Panc1 (cell line): ENCODE measurements around the gene PIEZO1. TPM values are rescaled to one million over a fixed set of nuclear protein-coding genes. Genes with fewer than 3 reads are reported as not detected.
A peak's percentile ranks its signal among the peaks of the same experiment; 100 is the strongest.

Source experiments
- ATAC-seq: fragments of 200-7000 bp; cut with Tn5 transposase; 2 replicates; pipeline ENCODE4 v1.9.1; 2020; ENCODE audit warnings: mild to moderate bottlenecking, moderate library complexity
- BruUV-seq: library from RNA; stranded (reverse); fragments of 400-500 nt; replicated peaks from 2 replicates; lab custom pipeline; 2021; lab: Mats Ljungman, UMichigan
- CTCF ChIA-PET: fragments of 300-600 bp; sonication (Branson Sonifier 250); formaldehyde crosslinking; loops from one replicate; lab custom pipeline; 2022; ENCODE audit warnings: antibody characterized with exemption; lab: Charles Lee
- POLR2A ChIA-PET: fragments of 300-600 bp; sonication (Branson Sonifier 250); formaldehyde crosslinking; loops from one replicate; lab custom pipeline; 2022; ENCODE audit warnings: antibody characterized with exemption; lab: Charles Lee
- DNase-seq: peaks from one replicate; pipeline ENCODE4 v3.0.0-alpha.2; 2010; ENCODE audit warnings: low read depth, low spot score
- H3K27ac ChIP-seq: 2 replicates; pipeline ENCODE4 v1.5.1; 2011; ENCODE audit warnings: mild to moderate bottlenecking, low read length, inconsistent platforms
- H3K27me3 ChIP-seq: fragments of 200-500 bp; sonication (Bioruptor generic); 2 replicates; pipeline ENCODE4 v1.6.0; 2014; ENCODE audit warnings: low read length, inconsistent platforms; ENCODE audit not compliant: control insufficient read depth, insufficient read depth
- H3K36me3 ChIP-seq: fragments of 200-500 bp; sonication (Bioruptor generic); 2 replicates; pipeline ENCODE4 v1.5.1; 2014; ENCODE audit warnings: inconsistent platforms, mild to moderate bottlenecking, low read length, moderate library complexity; ENCODE audit not compliant: control insufficient read depth, insufficient read depth
- H3K4me1 ChIP-seq: 2 replicates; pipeline ENCODE4 v1.5.1; 2011; ENCODE audit warnings: inconsistent platforms, mild to moderate bottlenecking, low read length, moderate library complexity; ENCODE audit not compliant: control insufficient read depth, insufficient read depth
- H3K4me3 ChIP-seq, 2 experiments: 2 replicates each; pipeline ENCODE4 v1.5.1; 2011 to 2012; ENCODE audit warnings: low read depth in 2 of 2, low read length in 2 of 2, mild to moderate bottlenecking in 2 of 2, inconsistent platforms in 1 of 2, moderate library complexity in 1 of 2
- H3K9me3 ChIP-seq: fragments of 200-500 bp; sonication (Bioruptor generic); 2 replicates; pipeline ENCODE4 v1.5.1; 2014; ENCODE audit warnings: low read depth, mild to moderate bottlenecking, inconsistent platforms, low read length, moderate library complexity; ENCODE audit not compliant: control insufficient read depth, insufficient read depth
- CTCF ChIP-seq: fragments of 450-650 bp; IDR thresholded peaks from 2 replicates; pipeline ENCODE4 v1.5.1; 2017; ENCODE audit warnings: mild to moderate bottlenecking
- POLR2AphosphoS5 ChIP-seq: IDR thresholded peaks from 2 replicates; pipeline ENCODE4 v1.6.1; 2012; ENCODE audit warnings: mild to moderate bottlenecking, low read depth, low read length, moderate library complexity
- REST ChIP-seq, 2 experiments: IDR thresholded peaks; 2 replicates each; pipeline ENCODE4 v1.6.1; 2011 to 2012; ENCODE audit warnings: low read depth in 2 of 2, control low read depth in 1 of 2, low read length in 1 of 2, mild to moderate bottlenecking in 1 of 2, moderate library complexity in 1 of 2; ENCODE audit not compliant: insufficient read depth in 1 of 2
- SIN3A ChIP-seq: IDR thresholded peaks from 2 replicates; pipeline ENCODE4 v1.6.1; 2012; ENCODE audit warnings: low read depth, mild to moderate bottlenecking, low read length, moderate library complexity, borderline replicate concordance; ENCODE audit not compliant: insufficient read depth
- TCF7L2 ChIP-seq: IDR thresholded peaks from 2 replicates; pipeline ENCODE4 v1.6.1; 2011; ENCODE audit warnings: mild to moderate bottlenecking, low read depth, low read length, inconsistent platforms
- in situ Hi-C: cut with HindIII; loops from 2 replicates; pipeline ENCODE4 v1.10.0; 2016; ENCODE audit warnings: low sequenced_read_pairs, low pct_unique_long_range_greater_than_20kb
- intact Hi-C: fragments of 100-400 bp; cut with micrococcal nuclease; formaldehyde crosslinking; loops from one replicate; pipeline ENCODE4 v1.10.0; 2022; ENCODE audit not compliant: unreplicated experiment
- total RNA-seq: library from RNA; stranded (reverse); gene quantifications from one replicate; pipeline ENCODE4 v1.2.1, GENCODE V29; 2021; ENCODE audit not compliant: unreplicated experiment

Gene PIEZO1
- total RNA-seq, 1 experiment from 2014 or later = 175 TPM

- CTCF ChIA-PET = interaction anchor here (0.6 kb wide), 1 partner anchor 128 kb away, joined by 3 read pairs; no protein-coding TSS in a partner anchor
- DNase-seq (no peak), ATAC-seq (no peak)
- peaks cover 4% of the 10 kb centered on the region; the same call in 1 of the 2 replicates for H3K36me3 ChIP-seq
- POLR2A ChIA-PET = interaction anchor here (0.7 kb wide), 1 partner anchor 19 kb away, joined by 3 read pairs; no protein-coding TSS in a partner anchor
- H3K4me3 ChIP-seq = peak overlapping the region; percentile 64 to 78
- BruUV-seq = no TSS peak
- in situ Hi-C loops (no loop called here), intact Hi-C loops (loop anchor here (10.0 kb wide), 1 partner anchor 352 kb away; no protein-coding TSS in a partner anchor)
- H3K9me3 ChIP-seq = no peaks in the 10 kb centered on the region
- no peaks in the 10 kb centered on the region for H3K27me3 ChIP-seq
- H3K4me1 ChIP-seq = peaks cover 21% of the 10 kb centered on the region
- H3K27ac ChIP-seq = peak overlapping the region; percentile 89
- TF ChIP-seq CTCF (peak; percentile 51; the same call in 1 of the 2 replicates), REST (IDR thresholded peaks at IDR 0.05; ENCODE audit: insufficient read depth in 1 of 2, low read depth in 2 of 2, low read length in 1 of 2) (no peak)
Observed at GRCh38 chr16:88812513-88813268, 27.7 kb upstream of the PIEZO1 start.

- H3K4me1 ChIP-seq = peaks cover 21% of the 10 kb centered on the region
- H3K27me3 ChIP-seq = no peaks in the 10 kb centered on the region
- DNase-seq (peak; percentile 61), ATAC-seq (peak; percentile 70)
- H3K9me3 ChIP-seq = no peaks in the 10 kb centered on the region
- in situ Hi-C loops (no loop called here), intact Hi-C loops (loop anchor here (10.0 kb wide), 1 partner anchor 353 kb away; no protein-coding TSS in a partner anchor)
- ChIA-PET POLR2A (interaction anchor here (0.7 kb wide), 1 partner anchor 18 kb away, joined by 3 read pairs; no protein-coding TSS in a partner anchor), CTCF (no interaction called here)
- peaks cover 4% of the 10 kb centered on the region; the same call in 1 of the 2 replicates for H3K36me3 ChIP-seq
- H3K4me3 ChIP-seq = peak within 1 kb of the TSS; percentile 64 to 78
- H3K27ac ChIP-seq = peak within 1 kb of the TSS; percentile 89
- TSS peak; percentile 54 for BruUV-seq
- TF ChIP-seq SIN3A (0 out of 2 replicates have a peak, but pooled peaks have one; percentile 14), CTCF (no peak; the same call in 1 of the 2 replicates), REST (IDR thresholded peaks at IDR 0.05; ENCODE audit: insufficient read depth in 1 of 2, low read depth in 2 of 2, low read length in 1 of 2) (no peak), POLR2AphosphoS5 (peak; percentile 87), TCF7L2 (no peak)
Observed at GRCh38 chr16:88811769-88812512, 26.9 kb upstream of the PIEZO1 start, which contains the start of gene APRT. Gene APRT, minus strand, starts transcription at chr16:88811928. Its CDS starts 29 bp downstream, at chr16:88811899.
